Vagina (tissue), 2 donors: Measurements from ENCODE around the gene PPP2R2C.

Source experiments
- POLR2A ChIP-seq, 2 donors: fragments of 450-650 bp; IDR thresholded peaks; one replicate each; pipeline ENCODE4 v1.6.1; 2017; ENCODE audit warnings: antibody characterized with exemption in 2 of 2, mild to moderate bottlenecking in 2 of 2, moderate library complexity in 2 of 2
- POLR2AphosphoS5 ChIP-seq, 2 donors: sonication (generic); formaldehyde crosslinking; IDR thresholded peaks; one replicate each; pipeline ENCODE4 v1.9.0; 2017; ENCODE audit warnings: antibody characterized with exemption in 2 of 2, mild to moderate bottlenecking in 2 of 2, low read depth in 1 of 2; ENCODE audit not compliant: insufficient read depth in 1 of 2
- TF ChIP-seq, protein P1 (sequence below), 3 experiments: fragments of 450-650 bp in 2 of 3; fragments of 200-600 bp in 1 of 3; sonication (generic) in 1 of 3; IDR thresholded peaks; one replicate each; pipeline ENCODE4 v1.5.1; 2017 to 2019; ENCODE audit warnings: antibody characterized with exemption in 3 of 3, mild to moderate bottlenecking in 2 of 3, moderate library complexity in 2 of 3

DNA sequence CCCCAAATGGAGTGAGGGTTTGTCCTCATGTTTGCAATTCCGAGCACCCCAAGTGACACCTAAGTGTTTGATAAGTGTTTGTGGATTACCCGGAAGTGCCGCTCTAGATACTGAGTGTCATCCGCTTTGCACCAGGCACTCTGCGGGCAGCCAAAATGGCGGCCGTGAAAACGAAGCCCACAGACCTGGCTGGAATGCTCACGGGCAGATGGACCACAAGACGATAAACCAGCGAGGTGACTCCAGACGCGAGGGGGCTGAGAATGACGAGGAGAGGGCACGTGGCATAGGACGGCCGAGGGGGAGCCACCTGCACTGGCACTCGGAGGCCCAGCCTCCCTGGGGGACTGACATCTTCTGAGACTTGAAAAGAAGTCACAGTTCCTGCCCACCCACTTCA is 51.0 kb downstream of the PPP2R2C start:
- no peak for TF ChIP-seq POLR2A (IDR thresholded peaks at IDR 0.05)
- TF ChIP-seq, protein P1, sequence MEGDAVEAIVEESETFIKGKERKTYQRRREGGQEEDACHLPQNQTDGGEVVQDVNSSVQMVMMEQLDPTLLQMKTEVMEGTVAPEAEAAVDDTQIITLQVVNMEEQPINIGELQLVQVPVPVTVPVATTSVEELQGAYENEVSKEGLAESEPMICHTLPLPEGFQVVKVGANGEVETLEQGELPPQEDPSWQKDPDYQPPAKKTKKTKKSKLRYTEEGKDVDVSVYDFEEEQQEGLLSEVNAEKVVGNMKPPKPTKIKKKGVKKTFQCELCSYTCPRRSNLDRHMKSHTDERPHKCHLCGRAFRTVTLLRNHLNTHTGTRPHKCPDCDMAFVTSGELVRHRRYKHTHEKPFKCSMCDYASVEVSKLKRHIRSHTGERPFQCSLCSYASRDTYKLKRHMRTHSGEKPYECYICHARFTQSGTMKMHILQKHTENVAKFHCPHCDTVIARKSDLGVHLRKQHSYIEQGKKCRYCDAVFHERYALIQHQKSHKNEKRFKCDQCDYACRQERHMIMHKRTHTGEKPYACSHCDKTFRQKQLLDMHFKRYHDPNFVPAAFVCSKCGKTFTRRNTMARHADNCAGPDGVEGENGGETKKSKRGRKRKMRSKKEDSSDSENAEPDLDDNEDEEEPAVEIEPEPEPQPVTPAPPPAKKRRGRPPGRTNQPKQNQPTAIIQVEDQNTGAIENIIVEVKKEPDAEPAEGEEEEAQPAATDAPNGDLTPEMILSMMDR (IDR thresholded peaks at IDR 0.05) = no peak
- TF ChIP-seq POLR2AphosphoS5 (IDR thresholded peaks at IDR 0.05; ENCODE audit: insufficient read depth in 1 of 2, low read depth in 1 of 2) = no peak
